Right hindlimb (tissue), 1 donor: ENCODE measurements around the gene KLC3.

ENCODE experiments used
- DNase-seq: peaks from one replicate; pipeline ENCODE4 v3.0.0-alpha.2; 2018

The KLC3 gene

GRCh38 chr19:45349430-45349941, 8.9 kb downstream of the KLC3 start:
- no peak for DNase-seq

GRCh38 chr19:45350477-45351058, 10.0 kb downstream of the KLC3 start:
- DNase-seq: no peak

GRCh38 chr19:45351401-45351952, 10.9 kb downstream of the KLC3 start:
- no peak for DNase-seq

GRCh38 chr19:45352062-45352461, 11.5 kb downstream of the KLC3 start:
- DNase-seq: no peak

GRCh38 chr19:45352471-45352870, 11.9 kb downstream of the KLC3 start:
- DNase-seq: no peak

- no peak for DNase-seq
Observed at GRCh38 chr19:45352914-45353796, 12.6 kb downstream of the KLC3 start.

- DNase-seq: no peak
Observed at GRCh38 chr19:45354241-45354842, 13.8 kb downstream of the KLC3 start.

- DNase-seq: no peak
Observed at GRCh38 chr19:45355402-45355801, 14.9 kb downstream of the KLC3 start.

- DNase-seq: no peak
Observed at GRCh38 chr19:45355910-45356309, 15.4 kb downstream of the KLC3 start.

- no peak for DNase-seq
Observed at GRCh38 chr19:45356760-45357444, 16.4 kb downstream of the KLC3 start.

GRCh38 chr19:45357445-45357783, 16.9 kb downstream of the KLC3 start:
- DNase-seq: no peak

- DNase-seq: no peak
Observed at GRCh38 chr19:45358213-45358792, 17.8 kb downstream of the KLC3 start.

- no peak for DNase-seq
Observed at GRCh38 chr19:45361608-45362007, 21.1 kb downstream of the KLC3 start.

- no peak for DNase-seq
Observed at GRCh38 chr19:45362291-45362690, 21.7 kb downstream of the KLC3 start.

- no peak for DNase-seq
Observed at GRCh38 chr19:45363861-45364459, 23.4 kb downstream of the KLC3 start.

- DNase-seq: no peak
Observed at GRCh38 chr19:45364696-45365095, 24.1 kb downstream of the KLC3 start.

GRCh38 chr19:45368127-45368526, 27.6 kb downstream of the KLC3 start:
- no peak for DNase-seq

GRCh38 chr19:45368737-45369340, 28.3 kb downstream of the KLC3 start:
- DNase-seq: no peak

GRCh38 chr19:45370410-45371204, 30.1 kb downstream of the KLC3 start, which contains the start of gene ERCC2:
Gene ERCC2 (minus strand): TSS chr19:45370573. CDS start chr19:45370540, 33 bp downstream.
- peak; percentile 100 for DNase-seq

GRCh38 chr19:45376045-45376724, 35.6 kb downstream of the KLC3 start:
- DNase-seq: peak; percentile 82
